DND-41 (cell line): ENCODE measurements around the gene CLCF1.
A peak's percentile ranks its signal among the peaks of the same experiment; 100 is the strongest.

ENCODE experiments used
- EZH2 ChIP-seq: IDR thresholded peaks from 3 replicates; pipeline ENCODE4 v1.6.1; 2012; ENCODE audit warnings: borderline replicate concordance, low read depth, mild to moderate bottlenecking, moderate library complexity, low read length, inconsistent platforms; ENCODE audit not compliant: severe bottlenecking
- TF ChIP-seq, protein P1 (sequence below): IDR thresholded peaks from 2 replicates; pipeline ENCODE4 v1.5.1; 2012; ENCODE audit warnings: borderline replicate concordance, low read length, moderate library complexity, mild to moderate bottlenecking; ENCODE audit not compliant: poor library complexity, severe bottlenecking; ENCODE audit errors: extremely low read depth

DNA sequence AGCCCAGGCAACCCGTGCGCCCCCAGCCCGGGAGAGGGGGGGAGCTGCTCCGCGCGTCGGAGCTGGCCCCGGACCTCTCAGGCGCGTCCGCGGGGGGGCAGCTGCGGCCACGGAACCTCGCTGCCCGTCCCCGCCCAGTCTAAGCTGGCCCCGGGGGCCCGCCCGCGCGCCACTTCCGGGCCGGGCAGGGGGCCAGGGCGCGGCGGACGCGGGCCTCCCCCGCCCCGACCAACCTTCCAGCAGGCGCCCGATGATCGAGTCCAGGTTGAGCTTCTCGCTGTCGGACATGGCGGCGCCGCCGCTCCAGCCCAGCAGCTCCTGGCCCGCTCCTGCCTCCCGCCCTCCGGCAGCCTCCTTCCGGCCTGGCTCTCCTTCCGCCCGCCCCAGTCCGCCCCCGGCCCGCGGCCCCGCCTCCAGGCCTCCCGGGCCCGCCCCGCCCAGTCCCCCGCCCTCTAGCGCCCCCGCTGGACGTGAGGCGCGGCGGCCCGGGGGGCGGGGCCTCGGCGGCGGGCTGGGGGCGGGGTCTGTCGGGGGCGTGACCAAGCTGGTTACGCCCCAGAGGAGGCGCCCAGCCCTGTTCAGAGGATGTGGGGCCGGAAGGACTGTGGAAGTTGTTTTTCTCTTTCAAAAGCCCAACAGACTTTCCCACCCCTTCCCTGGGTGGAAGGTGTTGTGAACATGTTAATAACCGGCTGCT, 28.2 kb upstream of the CLCF1 start, which contains the start of gene PPP1CA:
- TF ChIP-seq, protein P1, sequence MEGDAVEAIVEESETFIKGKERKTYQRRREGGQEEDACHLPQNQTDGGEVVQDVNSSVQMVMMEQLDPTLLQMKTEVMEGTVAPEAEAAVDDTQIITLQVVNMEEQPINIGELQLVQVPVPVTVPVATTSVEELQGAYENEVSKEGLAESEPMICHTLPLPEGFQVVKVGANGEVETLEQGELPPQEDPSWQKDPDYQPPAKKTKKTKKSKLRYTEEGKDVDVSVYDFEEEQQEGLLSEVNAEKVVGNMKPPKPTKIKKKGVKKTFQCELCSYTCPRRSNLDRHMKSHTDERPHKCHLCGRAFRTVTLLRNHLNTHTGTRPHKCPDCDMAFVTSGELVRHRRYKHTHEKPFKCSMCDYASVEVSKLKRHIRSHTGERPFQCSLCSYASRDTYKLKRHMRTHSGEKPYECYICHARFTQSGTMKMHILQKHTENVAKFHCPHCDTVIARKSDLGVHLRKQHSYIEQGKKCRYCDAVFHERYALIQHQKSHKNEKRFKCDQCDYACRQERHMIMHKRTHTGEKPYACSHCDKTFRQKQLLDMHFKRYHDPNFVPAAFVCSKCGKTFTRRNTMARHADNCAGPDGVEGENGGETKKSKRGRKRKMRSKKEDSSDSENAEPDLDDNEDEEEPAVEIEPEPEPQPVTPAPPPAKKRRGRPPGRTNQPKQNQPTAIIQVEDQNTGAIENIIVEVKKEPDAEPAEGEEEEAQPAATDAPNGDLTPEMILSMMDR, result peak; percentile 43
- TF ChIP-seq EZH2, result no peak
